ENCODE measurements around the gene INPP5A.
"Not testable (repeated sequence)": the region's sequence is repeated elsewhere in the genome, so short reads cannot be mapped to it uniquely, and the experiment has no call there.

The INPP5A gene

GRCh38 chr10:132792796-132793195 is 255.2 kb downstream of the INPP5A start:
- no peak for FAIRE-seq

- FAIRE-seq: no peak
These were observed 255.6 kb downstream of the INPP5A start for GRCh38 chr10:132793213-132793612.

GRCh38 chr10:132793871-132794849 is 256.6 kb downstream of the INPP5A start:
- FAIRE-seq: no peak

GRCh38 chr10:132796846-132797245 is 259.3 kb downstream of the INPP5A start:
- FAIRE-seq: no peak

DNA sequence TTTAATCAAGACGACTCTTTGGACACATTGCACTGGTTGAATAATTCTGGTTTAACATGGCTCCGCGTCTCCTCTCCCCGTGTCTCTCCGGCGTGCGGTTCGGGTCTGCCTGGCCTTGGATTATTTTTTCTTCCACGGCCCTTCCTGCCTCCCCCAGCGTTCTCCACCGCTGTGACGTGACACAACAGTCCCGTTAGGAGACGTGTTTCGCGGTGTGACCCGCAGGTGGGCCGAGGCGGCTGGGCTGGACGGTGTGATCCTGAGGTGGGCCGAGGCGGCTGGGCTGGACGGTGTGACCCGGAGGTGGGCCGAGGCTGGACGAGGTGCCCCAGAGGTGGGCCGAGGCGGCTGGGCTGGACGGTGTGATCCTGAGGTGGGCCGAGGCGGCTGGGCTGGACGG is 260.4 kb downstream of the INPP5A start:
- FAIRE-seq: not testable (repeated sequence)

DNA sequence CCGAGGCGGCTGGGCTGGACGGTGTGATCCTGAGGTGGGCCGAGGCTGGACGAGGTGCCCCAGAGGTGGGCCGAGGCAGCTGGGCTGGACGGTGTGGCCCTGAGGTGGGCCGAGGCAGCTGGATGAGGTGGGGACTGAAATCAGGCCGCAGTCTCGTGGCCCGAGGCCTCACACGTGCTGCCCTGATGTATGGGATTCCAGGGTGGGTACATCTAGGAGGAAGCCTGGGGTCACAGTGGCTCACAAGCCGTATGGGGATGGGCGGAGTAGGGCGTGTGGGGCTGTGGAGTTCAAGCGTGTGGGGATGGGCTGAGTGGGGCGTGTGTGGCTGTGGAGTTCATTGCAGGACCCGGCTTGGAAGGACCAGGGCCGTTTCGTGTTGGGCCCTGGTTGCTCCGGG is 260.8 kb downstream of the INPP5A start:
- FAIRE-seq: no peak

- no peak for FAIRE-seq
These were observed 261.3 kb downstream of the INPP5A start for GRCh38 chr10:132798876-132799275.

DNA sequence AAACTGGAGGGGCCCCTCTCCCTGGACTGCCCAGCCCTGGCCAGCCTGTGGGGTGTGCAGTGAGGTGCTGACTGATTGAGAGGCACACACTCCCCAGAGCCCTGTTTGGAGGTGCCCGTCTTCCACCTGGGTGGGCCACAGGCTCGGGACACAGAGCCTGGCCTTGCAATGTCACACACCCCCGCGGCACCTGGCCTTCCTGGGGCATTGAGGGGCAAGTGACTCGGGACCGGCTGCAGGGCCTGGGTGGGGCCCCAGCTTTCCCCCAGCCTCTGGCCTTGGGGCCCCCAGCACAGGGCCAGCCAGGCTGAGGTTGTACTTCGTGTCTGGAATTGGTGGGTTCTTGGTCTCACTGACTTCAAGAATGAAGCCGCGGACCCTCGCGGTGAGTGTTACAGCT is 262.3 kb downstream of the INPP5A start:
- FAIRE-seq: no peak

GRCh38 chr10:132802048-132802447 is 264.5 kb downstream of the INPP5A start:
- FAIRE-seq: no peak

GRCh38 chr10:132802694-132803320 is 265.2 kb downstream of the INPP5A start:
- FAIRE-seq: no peak

DNA sequence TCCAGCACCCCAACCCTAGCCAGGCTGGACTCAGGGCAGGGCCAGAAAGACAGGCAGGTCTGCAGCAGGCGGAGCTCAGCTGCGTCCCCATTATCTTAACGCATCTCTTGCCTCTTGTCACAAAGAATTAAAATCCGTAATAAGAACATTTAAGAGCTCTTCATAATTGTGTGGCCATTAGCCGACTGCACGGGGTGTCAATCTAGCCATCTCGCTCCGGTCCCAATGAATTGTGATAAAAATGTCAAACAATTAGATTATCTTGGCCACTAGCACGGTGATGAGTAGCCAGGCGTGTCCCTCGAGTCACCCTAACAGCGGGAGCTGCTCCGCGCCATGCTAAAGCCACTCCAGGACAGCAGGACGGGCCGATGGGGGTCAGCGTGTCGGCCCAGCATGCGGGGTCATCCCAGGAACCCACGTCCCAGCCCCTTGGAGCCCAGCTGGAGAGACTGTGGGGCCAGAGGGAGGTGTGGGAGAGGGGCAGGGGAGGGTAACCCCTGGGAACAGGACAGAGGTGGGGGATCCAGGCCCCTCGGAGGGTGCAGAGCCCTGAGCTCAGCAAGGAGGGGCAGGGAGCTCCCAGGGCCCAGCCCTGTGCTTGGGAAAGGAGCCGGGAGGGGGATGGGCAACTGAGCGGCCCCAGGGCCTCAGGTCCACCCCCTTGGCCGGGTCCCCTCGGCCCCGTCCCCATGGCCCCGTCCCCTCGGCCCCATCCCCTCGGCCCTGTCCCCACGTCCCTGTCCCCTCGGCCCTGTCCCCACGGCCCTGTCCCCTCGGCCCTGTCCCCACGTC is 266.0 kb downstream of the INPP5A start:
- FAIRE-seq: no peak

- FAIRE-seq: no peak
These were observed 266.7 kb downstream of the INPP5A start for GRCh38 chr10:132804287-132804686.

DNA sequence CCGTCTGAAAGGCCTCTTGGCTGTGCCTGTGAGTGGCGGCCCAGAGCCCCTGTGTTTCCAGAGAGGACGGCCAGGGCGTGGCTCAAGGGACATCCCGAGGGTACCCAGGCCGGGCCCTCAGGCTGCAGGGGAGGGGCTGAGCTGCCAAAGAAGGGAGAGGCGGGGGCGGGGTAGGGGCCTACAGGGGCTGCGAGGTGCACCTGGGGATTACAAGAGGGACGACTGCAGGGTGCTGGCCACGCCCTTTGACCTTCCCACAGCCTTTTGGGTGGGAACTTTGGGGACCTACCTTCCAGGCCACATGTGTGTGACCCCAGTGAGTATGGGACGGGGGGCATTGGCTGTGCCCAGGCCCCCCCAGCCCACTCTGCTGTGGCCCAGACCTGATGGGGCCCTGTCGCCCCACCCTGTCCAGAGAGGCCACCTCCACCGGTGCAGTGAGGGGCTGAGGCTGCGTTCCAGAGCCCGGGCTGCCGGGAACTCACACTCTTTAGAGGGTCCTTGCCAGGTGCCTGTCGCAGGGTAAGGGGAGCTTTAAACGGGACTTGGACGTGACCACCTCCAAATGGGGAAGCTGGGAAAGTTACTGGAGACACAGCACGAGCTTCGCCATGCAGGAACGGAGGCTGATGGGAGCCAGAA is 267.3 kb downstream of the INPP5A start:
- no peak for FAIRE-seq

GRCh38 chr10:132805599-132805998 is 268.0 kb downstream of the INPP5A start:
- no peak for FAIRE-seq

- no peak for FAIRE-seq
These were observed 268.5 kb downstream of the INPP5A start for GRCh38 chr10:132806110-132806509.

- no peak for FAIRE-seq
These were observed 269.0 kb downstream of the INPP5A start for GRCh38 chr10:132806561-132807003.

GRCh38 chr10:132807621-132808049 is 270.0 kb downstream of the INPP5A start:
- FAIRE-seq: no peak

DNA sequence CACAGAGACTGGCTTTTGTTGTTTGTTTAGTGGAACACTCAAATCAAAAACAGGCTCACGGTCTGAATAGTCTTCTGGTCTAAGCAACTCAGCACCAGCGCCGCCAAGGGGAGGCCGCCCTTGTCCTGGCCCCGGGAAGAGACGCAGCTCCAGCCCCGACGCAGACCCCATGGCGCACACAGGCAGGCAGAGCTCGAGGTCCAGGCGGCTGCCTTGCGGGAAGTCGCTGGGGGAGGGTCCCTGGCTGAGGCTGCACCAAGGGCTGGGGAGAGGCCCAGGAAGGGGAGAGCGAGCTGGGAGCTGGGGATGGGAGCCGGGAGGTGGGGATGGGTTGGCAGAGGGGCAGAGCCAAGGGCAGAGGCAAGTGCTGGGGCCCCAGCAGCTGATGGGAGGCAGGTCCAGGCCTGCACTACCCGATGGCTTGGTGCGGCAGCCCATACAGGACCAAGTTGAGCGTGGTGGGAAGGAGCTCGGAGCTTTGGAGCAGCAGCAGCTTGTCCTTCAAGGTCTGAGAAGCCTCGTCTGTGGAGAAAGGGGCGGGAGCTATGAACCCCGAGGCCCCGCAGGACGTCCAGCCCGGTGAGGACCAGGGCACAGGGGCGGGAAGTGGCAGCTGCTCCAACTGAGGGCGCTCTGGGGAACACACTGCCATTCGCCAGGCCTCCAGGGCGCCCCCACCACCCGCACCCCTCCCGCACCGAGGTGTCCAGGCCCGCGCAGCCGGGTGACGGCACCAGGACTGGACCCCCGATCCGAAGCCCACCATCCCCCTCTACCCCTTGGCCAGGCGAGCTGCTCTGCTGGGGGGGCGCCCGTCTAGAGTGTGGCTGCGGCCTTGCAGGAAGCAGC is 271.0 kb downstream of the INPP5A start:
- FAIRE-seq: no peak

DNA sequence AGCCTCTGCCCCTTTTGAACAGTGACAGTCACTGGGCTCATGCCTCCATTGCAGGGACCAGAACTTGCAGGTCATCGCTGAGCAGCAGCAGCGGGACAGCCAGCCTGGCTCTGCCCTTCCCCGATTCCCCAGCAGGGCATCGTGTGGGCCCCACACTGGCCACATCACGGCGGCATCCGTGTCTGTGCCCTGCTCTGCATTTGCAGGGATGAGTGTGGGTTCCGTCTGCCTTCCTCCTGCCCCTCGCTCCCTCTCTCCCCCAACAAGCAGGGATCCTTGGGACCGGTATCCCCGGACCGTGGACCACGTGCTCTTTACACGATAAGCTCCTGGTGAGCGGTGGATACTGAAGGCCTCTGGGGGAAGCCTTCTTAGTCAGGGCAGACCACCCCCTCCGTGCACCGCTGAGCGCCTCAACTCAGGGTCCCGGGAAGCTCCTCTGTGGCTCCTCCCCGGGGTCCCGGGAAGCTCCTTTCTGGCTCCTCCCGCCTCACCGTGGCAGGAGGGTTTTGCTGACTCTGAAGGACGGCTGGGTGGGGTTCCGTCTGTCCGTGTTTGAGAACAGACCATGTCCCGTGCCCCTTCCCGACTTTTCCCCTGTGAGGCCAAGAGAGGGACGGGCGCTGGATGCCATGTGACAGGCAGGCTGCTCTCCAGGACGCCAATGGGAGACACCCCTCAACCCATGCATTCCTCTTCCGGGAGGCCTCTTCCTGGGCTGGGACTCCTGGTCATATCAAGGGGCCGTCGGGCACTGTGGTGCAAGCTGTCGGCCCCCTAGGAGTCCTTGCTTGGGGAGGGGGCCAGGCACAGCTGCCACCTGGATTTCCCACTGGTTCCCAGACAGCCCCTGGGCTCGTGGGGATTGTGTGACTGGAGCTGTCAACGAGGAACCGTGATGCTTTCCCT is 271.9 kb downstream of the INPP5A start:
- FAIRE-seq: no peak

- FAIRE-seq: no peak
These were observed 272.7 kb downstream of the INPP5A start for GRCh38 chr10:132810141-132810806.
